Astrocyte of the hippocampus (primary cell): ENCODE results near the gene MTRFR.
"Not testable (repeated sequence)": the region's sequence is repeated elsewhere in the genome, so short reads cannot be mapped to it uniquely, and the experiment has no call there.

Source experiments
- DNase-seq: peaks from one replicate; pipeline ENCODE4 v3.0.0; 2011; ENCODE audit warnings: low read depth, low spot score

MTRFR gene

DNA sequence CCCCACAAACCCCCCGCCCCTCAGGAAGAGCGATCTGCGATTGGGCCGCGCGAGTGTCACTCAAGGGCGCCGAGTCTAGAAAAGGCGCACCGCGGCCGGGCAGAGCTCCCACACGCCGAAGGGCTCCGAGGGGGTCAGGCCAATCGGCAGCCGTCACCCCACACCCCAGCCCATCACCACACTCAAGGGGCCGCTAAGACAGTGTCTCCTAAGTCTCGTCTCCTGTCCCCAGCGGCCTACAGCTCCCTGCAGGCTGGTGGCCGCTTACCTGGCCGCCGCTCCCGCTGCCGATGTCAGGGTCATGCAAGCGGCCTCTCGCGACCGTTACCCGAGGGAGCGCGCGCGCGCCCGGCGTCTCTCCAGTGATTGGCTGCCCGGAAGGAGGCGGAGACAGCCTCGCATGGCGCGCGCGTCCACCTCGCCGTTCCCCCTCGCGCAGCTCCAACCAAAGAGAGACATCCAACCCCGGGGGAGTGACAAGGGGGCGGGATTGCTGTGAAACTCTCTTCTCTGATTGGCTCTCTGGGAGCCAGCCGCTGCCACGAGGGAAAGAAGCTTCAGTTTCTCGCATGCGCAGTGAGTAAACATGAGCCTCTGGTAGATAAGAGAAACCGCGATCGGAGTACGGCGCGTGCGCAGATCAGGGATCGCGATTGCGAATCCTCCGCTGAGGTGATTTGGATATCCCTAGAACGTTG is at the start of gene MTRFR, which contains the start of gene MPHOSPH9:
MTRFR (plus strand) TSS at position 630 of the 698 bp plus-strand sequence. CDS start 20,239 bp downstream, outside the sequence.
MPHOSPH9 (minus strand) TSS at position 335 of the 698 bp plus-strand sequence. CDS start 2,777 bp downstream, outside the sequence.
- peak; percentile 100 for DNase-seq

DNA sequence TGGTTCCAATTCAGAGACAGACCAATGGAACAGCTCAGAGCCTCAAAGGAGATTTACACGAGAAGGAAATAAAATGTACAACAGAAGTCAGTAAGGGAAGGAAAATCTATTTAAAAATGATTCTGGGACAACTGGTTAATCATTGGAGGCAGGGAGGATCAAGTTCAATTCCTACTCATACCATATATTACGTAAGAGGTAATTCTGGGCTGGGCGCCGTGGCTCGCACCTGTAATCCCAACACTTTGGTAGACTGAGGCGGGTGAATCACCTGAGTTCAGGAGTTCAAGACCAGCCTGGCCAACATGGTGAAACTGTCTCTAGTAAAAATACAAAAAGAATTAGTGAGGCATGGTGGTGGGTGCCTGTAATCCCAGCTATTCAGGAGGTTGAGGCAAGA is 45.6 kb upstream of the MTRFR start:
- DNase-seq: no peak

DNA sequence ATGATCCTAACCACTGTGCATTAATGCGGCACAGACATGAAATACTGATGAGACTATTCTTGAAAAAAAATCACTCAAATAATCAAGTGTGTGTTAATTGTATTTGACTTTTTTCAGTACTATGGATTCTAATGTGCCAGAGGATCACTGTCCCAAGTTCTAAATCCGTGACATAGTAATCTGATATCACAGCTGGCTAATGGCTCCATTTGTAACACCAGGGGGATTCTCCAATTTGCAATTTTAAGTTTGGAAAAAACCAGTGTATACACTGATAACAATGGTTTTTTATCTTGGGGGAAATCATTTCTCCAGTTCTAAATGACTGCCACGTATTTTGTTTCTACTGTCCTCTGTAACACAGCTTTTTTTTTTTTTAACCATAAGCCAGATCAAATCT is 33.3 kb upstream of the MTRFR start:
- DNase-seq: no peak

DNA sequence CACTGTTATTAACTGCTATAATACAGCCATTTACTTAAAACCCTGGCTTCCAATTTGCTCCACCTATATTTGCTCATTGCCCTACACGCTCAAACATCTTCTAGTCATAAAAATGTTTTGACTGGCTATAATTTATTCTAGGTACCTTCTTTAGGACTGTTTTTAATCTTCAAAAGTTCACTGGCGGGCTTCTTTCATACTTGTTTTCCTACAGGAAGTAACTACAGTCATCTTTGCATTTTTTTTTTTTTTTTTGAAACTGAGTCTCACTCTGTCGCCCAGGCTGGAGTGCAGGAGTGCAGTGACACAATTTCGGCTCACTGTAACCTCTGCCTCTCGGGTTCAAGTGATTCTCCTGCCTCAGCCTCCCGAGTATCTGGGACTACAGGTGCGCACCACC is 32.8 kb upstream of the MTRFR start:
- no peak for DNase-seq

DNA sequence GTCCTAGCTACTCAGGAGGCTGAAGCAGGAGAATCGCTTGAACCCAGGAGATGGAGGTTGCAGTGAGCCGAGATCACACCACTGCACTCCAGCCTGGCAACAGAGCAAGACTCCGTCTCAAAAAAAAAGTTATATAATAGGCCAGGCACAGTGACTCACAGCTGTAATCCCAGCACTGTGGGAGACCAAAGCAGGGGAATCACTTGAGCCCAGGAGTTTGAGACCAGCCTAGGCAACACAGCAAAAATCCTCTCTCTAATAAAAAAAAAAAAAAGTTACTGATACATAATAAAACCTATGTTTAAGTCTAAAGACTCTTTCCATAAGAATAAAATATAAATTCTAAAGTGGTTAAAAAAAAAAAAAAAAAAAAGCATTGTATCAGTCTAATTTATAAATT is 26.4 kb upstream of the MTRFR start:
- DNase-seq: peak; percentile 29

DNA sequence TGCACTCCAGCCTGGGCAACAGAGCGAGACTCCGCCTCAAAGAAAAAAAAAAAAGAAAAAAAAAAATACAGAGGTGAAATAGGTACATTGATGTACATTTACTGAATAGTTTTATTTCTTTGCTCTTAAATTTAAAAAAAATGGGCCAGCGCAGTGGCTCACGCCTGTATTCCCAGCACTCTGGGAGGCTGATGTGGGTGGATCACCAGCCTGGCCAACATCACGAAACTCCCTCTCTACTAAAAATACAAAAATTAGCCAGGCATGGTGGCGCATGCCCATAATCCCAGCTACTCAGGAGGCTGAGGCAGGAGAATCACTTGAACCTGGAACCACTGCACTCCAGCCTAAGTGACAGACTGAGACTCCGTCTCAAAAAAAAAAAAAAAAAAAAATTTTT is 25.4 kb upstream of the MTRFR start:
- DNase-seq: not testable (repeated sequence)

DNA sequence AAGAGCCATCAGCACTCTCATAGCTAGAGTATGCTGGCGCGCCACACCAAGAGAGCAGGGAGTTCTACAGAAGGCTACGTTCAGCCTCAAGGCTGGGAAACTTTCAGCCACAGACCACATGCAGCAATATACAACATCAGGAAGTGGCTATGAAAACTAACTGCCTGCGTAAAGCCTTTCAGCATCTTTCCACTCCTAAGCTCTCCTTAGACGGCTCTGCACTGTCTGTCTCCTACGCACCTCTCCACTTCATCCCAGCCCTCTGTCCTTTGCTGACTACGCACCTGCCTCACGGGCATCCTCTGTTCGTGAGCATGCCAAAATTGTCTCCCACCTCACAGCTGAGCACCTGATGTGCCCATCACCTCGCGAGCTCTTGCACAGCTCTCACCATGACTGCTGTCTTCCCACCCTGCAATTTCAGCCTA is 10.0 kb upstream of the MTRFR start:
- DNase-seq: no peak

DNA sequence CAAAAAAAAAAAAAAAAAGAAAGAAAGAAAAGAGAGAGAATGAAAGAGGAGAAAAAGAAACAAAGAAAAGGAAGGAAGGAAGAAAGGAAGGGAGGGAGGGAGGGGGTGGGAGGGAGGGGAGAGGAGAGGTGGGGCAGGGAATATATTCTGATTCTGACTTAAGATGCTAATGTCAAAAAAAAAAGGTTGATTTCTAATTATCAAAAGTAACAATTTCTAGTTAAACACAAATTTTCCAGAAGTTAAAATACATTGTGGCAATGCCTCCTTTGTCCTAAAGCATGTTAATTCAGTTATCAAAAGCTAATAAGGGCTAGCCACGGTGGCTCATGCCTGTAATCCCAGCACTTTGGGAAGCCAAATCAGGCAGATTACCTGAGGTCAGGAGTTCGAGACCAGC is 7.8 kb upstream of the MTRFR start:
- no peak for DNase-seq

DNA sequence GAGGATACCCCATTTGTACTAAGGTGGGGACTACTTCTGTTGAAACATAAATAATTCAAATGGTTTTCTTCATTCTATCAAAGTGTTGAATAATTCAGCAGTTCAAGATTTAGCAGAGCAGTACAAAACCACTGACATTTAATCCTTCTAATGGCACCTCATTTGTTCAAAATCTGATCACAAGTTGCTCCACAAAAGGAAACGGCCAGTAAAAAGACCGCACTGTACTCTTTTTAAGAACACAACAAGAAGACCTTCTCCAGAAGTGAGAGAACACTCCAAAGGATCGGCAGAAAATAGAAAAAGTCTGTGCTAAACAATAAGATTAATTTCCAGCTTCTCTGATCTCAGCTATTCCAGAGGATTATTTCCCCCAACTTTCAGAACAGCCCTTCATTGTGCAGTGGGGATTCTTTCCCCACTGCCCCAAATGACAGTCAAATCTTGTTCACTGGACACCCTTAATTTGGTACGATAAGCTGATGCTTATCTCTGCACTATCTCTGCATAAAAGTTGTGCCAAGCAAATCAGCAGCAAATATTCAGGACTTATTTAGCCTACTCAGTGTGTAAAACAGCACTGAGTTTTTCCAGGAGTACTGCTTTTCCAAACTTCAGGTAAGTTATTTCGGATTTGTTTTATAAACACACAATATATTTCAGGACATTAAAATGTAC is 5.5 kb upstream of the MTRFR start:
- peak; percentile 26 for DNase-seq

DNA sequence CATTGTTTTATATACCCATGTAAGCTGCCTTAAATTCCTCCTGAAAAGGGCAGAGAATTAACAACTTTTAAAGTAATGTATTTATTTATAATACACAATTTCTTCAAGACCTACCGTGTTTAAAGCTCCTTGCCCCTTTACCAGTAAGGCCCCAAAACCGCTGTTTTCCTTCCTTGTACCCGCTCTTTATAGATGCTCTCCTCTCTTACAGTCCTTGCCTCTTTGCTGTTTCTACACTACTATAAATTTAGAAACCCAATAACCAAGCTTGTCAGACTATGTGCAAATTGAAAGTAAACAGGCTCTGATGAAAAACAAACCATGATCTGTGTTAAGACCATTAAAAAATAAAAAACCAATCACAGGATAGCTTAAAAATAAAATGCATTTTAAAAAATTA is 4.2 kb upstream of the MTRFR start:
- no peak for DNase-seq

DNA sequence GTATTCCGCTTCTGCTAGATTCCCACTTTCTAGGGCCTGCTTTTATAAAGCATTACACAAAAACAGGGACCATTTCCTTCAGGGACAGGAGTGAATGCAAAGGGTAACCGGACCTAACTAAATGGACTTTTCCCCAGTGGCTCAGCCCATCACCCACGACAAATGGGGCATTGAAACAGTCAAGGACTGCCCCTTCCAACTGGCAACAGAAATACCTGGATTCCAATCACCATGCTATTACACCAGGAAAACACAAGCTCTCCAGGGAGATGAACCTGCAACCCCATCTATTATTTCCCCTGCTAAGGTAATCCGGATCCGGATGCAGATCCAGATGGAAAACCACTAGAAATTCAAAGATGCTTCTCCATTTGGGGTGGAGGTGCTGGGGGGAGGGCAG is 1.3 kb upstream of the MTRFR start:
- DNase-seq: no peak

DNA sequence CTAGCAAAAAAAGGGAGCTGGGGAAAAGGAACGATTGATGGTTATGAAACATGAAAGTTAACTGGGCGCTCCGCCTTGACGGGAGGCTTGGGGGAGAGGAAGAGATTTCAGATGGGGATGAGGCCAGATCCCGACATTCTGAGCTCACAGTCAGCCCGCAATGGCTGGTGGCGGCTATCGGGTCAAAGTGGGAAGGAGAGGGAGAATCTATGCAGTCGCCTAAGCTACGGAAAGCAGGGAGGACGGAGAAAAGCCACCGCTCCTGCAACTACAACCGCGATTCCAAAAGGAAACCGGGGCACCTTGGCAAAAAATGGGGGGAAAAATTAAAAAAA is 797 bp upstream of the MTRFR start:
- no peak for DNase-seq

DNA sequence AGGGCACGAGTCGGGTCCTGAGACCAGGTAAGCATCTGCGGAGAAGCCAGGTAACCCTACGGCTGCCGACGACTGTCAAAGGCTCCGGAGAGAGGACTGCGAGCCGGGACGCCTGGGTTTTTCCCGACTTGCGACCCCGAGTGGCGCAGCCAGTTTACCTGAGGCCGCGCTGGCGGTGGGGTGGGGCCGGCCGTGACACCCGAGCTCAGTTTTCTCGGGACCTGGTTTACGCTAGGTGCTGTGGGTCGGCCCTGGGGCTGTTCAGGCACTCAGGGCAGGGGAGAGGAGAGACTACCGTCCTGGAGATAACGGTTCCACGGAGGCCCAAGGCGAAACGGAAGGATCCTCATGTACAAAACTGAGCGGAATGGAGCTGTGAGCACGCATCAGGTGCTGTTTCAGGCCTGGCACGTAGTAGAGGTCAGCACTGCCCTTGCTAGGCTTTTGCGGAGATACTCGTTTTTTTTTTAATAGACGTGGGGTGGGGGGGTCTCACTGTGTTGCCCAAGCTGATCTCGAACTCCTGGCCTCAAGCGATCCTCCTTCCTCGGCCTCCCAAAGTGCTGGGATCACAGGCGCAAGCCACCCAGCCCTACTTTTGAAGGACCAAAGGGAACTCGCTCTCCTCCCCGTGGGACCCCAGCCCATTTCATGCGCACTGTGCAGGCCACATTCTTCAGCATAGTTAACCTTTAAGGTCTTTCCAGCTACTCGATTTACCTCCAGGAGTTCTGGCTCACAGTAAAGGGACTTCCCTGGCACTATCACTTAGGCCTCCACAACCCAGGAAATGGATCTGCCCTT is 471 bp downstream of the MTRFR start:
- no peak for DNase-seq

DNA sequence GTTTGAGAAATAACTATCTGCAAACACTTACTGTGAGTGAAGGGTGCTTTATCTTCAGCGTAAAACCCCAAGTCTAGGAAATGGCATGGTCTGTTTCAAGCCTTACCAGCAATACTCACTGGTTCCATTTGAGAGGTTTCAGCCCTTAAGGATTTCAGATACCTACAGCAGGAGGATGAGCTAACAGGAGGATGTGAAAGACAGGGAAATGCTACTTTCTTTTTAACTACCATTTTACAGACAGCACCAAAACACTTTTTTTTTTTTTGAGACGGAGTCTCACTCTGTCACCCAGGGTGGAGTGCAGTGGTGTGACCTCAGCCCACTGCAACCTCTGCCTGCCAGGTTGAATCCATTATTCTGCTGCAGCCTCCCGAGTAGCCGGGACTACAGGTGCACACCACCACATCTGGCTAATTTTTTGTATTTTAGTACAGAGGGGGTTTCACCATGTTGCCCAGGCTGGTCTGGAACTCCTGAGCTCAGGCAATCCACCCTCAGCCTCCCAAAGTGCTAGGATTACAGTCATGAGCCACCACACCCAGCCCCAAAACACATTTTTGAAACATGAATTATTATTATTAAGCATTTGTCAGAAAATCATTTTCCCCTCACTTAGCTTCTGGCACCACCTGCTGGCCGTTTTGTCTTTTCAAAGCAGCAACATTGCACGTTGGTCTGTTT is 4.6 kb downstream of the MTRFR start:
- DNase-seq: peak; percentile 64

DNA sequence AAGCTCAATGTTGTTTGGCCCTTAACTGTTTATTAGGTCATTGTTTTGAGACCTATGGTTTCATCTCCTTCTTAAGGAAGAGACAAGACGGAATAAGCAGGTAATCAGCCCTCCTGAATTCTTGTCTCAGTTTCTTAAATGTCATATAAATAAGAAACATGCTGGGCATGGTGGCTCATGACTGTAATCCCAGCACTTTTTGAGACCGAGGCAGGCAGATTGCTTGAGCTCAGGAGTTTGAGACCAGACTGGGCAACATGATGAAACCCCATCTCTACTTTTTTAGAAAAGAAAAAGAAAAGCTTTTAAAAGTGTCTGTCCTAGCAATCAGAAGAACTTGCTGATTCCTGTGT is 5.1 kb downstream of the MTRFR start:
- DNase-seq: no peak

DNA sequence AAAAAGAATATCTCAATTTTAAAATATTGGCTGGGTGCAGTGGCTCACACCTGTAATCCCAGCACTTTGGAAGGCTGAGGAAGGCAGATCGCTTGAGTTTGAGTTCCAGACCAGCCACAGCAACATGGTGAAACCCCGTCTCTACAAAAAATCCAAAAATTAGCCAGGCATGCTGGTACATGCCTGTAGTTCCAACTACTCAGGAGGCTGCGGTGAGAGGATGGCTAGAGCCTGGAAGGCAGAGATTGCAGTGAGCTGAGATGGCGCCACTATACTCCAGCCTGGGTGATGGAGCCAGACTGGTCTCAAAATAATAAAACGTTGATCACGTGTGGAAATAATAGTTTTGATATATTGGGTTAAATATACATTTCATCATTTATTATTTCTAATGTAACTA is 5.7 kb downstream of the MTRFR start:
- DNase-seq: no peak

DNA sequence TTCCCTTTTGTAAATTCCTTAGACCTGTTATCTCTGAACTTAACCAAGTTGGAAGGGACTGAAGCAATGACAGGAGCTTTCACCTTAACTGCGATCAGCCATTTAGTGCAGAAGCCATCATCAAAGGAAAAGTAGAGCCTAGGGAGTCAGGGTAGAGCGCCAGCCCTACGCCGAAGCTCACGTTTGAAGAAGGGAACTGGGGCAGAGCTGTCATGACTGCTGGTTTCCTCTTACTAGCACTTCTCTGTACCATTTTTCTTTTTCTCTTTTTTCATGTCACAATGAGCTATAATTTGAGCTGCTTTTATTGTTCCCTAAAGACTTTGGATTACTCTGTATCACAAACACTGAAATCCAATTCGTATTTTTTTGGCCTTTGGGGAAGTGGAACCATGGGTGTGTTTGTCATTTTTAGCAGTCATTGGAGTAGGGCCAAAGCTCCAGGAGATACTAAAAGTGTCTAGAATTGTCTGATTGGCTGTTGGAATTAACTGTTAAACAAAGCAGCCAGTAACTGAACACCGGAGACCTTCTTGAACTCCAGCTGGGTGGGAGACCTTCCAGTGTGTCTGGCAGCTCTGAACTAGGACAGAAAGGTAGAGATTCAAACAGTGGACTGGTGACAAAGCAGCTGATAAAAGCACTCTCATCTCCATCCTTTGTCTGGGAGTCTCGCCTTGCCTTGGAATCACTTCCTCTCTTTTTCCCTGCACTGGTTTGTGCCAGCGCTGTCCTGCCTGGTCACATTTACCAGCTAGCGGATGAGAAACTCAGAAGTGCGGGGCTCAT is 9.1 kb downstream of the MTRFR start:
- no peak for DNase-seq

DNA sequence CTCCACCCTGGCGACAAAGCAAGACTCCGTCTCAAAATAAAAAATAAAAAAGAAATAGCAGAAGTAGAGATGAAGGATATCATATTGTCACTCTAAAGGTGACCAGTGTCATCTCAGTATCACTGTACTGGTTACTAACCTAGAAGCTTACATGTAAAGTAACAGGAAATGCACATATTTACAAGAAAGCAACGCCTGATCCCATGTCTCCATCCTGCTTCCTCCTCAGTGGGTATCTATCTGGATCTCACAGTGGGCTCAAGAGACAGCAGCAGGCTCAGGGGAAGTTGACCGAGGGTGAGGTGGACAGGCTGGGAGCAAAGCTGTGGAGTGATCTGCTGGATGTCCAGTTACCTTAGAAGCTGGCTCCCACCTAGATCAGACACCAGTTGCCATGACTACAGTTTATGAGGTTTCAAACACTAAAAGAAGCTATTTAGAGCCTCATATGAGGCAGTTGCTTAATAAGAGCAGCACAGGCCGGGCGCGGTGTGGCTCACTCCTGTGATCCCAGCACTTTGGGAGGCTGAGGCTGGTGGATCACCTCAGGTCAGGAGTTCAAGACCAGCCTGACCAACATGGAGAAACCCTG is 10.5 kb downstream of the MTRFR start:
- no peak for DNase-seq

DNA sequence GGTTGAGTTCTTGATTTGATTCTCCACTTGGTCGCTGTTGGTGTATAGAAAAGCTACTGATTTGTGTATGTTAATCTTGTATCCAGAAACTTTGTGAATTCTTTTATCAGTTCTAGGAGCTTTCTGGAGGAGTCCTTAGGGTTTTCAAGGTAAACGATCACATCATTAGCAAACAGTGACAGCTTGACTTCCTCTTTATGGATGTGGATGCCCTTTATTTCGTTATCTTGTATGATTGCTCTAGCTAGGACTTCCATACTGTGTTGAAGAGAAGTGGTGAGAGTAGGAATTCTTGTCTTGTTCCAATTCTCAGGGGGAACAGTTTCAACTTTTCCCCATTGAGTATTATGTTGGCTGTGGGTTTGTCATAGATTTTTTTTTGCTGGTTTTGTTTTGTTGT is 12.4 kb downstream of the MTRFR start:
- no peak for DNase-seq

DNA sequence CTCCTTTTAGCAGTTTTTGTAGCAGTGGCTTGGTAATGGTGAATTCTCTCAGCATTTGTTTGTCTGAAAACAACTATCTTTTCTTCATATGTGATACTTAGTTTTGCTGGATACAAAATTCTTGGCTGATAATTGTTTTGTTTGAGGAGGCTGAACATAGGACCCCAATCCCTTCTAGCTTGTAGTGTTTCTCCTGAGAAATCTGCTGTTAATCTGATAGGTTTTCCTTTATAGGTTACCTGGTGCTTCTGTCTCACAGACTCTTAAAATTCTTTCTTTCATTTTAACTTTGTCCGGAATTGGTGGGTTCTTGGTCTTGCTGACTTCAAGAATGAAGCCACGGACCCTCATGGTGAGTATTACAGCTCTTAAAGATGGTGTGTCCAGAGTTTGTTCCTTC is 14.9 kb downstream of the MTRFR start:
- not testable (repeated sequence) for DNase-seq
